NCI-H82 treated with DMSO at 0.1 percent for 48 hours (cell line): ENCODE data around the gene FOXI3.

ENCODE experiments used
- DNase-seq: peaks from one replicate; lab custom pipeline; 2025; ENCODE audit not compliant: unreplicated experiment; lab: John Stamatoyannopoulos, UW

The FOXI3 gene

DNA sequence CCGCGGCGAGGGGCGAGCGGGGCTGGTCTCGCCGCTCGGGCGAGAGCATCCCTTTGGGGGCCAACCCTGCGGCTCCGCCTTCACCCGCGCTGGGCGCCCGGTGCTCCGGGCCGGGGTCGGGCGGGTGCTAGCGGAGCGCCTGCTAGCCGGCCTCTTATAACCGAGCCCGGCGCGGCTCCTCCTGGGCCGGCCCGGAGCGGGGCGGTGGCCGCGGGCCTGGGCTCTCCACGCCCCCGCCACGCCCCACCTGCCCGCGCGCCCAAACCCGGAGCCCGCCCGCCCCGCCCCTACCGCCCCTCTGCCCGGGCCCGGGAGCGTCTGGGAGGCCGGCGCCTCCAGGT lies at the start of gene FOXI3:
TSS of gene FOXI3 (minus strand) at position 129 of the 341 bp plus-strand sequence. CDS start 158 bp downstream, outside the sequence.
- DNase-seq, result no peak

DNA sequence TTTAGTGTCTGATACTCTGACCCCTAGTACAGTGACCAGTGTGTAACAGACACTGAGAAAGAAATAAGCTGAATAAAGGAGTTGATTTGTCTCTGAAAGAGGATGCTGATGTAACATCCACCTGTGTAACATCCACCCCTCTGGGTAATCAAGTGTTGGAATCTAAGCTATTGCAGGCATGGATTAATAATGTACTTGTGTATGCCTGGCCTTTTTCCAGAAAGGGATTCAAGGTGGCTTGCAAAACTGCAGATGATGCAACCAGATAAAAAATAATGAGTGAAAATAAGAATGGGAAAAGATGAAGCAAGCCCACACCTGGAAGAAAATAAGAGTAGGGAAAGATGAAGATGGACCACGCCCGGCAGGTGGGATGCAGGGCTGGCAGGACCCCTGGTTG lies 48.2 kb upstream of the FOXI3 start:
- DNase-seq, result no peak

- DNase-seq, result no peak
These were observed 46.7 kb upstream of the FOXI3 start for GRCh38 chr2:88499204-88499603.

- no peak for DNase-seq
These were observed 41.0 kb upstream of the FOXI3 start for GRCh38 chr2:88493481-88493880.

DNA sequence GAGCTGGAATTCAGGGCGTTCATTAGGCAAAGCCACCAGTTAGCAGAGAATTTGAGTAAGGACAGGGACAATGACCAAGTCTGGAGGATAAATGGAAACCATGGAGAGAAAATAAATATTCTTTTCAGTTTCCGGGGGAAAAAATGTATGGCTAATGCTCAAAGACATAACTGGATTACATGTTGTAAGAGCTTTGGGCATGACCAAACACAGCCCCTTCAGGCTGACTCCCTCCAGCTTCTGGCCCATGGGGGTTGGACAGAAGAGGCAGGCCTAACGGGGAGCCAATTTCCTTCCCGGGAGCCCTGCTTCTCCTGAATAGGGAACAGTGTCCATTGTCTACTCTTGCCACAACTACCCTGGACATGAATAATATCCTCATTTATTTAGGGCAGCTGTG lies 39.5 kb upstream of the FOXI3 start:
- DNase-seq, result no peak

- no peak for DNase-seq
These were observed 36.7 kb upstream of the FOXI3 start for GRCh38 chr2:88489181-88489580.

DNA sequence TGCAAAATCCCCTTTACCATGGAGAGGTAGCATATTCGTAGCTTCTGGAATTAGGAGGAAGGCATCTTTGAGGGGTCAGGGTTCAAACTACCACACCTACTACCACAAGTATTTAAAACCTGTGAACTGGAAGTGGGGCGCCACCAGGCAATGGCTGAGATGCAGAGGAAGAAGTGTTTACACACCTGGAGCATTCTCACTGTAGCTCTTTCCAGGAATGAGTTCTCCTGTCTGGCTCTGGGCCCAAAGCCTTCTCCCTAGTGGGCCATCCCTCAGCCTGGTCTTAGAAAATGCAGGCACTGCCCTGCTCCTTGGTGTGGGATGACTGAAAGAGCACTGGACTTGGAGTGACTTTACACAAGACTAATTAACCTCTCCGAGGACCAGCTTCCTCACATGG lies 30.7 kb upstream of the FOXI3 start:
- no peak for DNase-seq

DNA sequence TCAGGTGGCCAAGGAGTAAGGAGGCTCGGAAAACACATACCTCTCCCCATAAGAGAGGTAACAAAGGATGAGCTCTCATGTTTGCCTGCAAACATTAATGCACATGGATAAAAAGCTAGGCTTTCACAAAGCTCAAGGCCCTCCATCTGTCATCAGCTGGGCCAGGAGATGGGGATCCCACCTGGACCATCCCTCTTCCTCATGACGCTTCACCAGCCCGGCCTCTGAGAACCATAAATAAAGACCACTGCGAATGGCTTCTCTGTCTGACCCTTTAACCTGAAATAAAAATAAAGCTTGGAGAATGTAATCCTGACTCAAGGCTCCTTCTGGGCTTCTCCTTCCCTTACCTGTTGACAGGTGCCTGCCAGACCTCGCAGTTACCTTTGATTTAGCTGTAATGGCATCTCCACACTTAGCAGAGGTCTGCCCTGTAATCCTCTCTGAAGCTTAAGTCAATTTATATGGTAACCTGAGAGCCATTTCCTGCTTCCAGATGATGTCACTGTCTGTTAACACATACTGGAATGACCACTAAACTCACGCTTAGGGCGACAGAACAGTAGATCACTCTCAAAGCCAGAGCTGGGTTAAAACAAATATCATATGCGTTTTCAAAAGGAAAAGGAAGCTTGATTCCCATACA lies 29.3 kb upstream of the FOXI3 start:
- DNase-seq, result peak; percentile 62

GRCh38 chr2:88472811-88473210 lies 20.3 kb upstream of the FOXI3 start:
- DNase-seq, result no peak

DNA sequence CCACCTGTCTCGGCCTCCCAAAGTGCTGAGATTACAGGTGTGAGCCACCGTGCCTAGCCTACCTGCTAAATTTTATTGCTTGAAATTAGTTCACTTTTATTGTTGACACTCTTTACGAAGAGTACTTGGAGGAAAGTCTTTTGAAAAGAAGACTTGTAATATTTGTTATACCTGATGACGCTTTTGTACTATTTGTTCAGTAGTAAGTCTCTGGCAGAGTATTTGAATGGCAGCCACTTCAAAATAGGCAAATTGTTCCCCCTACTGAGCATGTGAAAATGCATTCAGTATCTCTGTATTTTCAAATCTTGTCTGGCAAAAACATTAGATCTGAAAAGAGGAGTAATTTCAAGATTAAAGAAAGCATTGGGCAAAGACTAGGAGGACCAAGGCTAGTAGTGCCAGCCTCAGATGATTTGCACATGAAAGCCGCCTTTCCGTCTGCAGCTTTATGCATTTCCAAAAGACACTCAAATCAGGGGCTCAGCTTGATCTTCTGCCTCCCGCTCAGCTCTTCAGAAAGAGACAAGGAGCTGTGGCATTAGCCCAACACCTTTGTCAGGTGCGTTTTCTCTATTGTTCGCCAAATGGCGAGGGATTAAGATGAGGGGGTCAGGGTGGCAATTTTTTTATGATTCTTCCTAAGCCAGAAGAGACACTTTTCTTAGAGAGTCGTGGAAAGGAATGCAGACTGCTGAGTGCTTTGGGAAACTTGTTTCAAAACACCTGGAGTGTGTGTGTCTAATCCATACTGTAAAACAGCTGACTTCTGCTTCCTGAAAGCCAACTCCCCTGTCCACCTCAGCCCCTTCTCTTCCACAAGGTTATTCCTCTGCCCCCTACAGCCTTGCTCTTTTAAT lies 18.8 kb upstream of the FOXI3 start:
- DNase-seq, result no peak

DNA sequence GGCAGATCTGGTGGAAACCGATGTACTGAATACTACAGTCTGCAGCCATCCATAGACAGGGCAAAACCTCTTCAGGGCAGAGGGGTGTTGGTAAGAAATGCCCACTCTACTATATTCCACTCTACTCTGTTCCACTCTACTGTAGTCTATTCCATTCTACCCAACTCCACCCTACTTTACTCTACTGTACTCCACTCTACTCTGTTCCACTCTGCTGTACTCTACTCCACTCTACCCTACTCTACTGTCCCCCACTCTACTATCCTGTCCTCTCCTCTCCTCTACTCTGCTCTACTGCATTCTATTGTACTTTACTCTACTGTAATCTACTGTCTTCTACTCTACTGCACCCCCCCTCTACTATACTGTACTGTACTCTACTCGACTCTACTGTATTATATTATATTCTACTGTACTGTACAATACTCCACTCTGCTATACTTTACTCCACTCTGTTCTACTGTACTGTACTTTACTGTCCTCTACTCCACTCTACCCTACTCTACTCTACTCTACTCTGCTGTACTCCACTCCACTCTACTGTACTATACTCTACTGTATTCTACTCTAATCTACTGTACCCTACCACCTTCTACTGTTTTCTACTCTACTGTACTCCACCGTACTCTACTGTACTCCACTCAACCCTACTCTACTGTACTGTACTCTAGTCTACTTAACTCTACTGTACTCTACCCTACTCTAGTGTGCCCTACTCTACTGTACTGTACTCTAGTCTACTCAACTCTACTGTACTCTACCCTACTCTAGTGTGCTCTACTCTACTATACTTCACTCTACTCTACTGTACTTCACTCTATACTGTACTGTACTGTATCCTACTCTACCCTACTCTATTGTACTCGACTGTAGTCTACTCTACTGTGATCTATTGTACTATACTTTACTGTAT lies 17.0 kb upstream of the FOXI3 start:
- no peak for DNase-seq

GRCh38 chr2:88464153-88464552 lies 11.7 kb upstream of the FOXI3 start:
- DNase-seq, result no peak

- no peak for DNase-seq
These were observed 6.1 kb upstream of the FOXI3 start for GRCh38 chr2:88458633-88459032.

GRCh38 chr2:88452980-88453582 lies 588 bp upstream of the FOXI3 start:
- DNase-seq, result no peak

DNA sequence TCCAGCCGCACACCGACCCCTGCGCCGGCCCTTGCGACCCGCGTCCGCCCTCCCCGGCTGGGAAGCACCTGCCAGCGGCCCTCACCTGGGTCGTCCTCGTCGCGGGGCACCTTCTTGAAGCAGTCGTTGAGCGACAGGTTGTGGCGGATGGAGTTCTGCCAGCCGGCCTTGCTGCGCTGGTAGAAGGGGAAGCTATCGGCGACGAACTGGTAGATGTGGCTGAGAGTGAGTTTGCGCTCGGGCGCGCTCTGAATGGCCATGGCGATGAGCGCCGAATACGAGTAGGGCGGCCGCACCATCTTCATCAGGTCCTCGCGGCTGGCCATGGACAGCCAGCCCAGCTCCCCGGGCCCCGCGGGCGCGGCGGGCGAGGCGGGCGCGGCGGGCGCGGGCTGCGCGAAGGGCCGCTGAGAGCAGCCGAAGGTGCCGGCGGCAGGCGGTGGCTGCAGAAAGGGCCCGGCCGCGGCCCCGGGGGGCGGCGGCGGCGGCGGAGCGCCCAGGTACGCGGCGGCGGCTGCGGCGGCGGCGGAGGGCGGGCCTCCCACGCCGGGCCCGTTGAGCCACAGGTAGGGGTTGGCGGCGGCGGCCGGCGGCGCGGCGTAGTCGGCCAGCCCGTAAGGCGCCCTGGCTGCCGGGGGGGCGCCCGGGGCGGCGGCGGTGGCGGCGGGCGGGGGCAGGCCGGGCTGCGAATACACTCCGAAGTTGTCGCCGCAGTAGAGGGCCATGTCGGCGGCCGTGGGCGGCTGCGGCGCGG lies 505 bp downstream of the FOXI3 start:
- no peak for DNase-seq

- DNase-seq, result no peak
These were observed 1.3 kb downstream of the FOXI3 start for GRCh38 chr2:88450925-88451810.

DNA sequence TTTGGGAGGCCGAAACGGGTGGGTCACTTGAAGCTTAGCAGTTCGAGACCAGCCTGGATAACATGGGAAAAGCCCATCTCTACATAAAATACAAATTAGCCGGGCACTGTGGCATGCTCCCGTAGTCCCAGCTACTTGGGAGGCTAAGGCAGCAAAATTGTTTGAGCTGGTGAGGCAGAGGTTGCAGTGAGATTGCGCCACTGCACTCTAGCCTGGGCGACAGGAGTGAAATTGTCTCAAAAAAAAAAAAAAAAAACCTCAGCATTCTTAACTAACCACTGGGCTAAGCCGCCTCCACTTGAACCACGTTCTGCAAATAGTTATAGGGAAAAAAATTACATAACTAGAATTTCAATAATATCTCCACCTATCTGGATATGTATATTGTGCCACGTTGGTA lies 2.3 kb downstream of the FOXI3 start:
- no peak for DNase-seq

GRCh38 chr2:88448248-88448647 lies 4.2 kb downstream of the FOXI3 start:
- DNase-seq, result no peak

- no peak for DNase-seq
These were observed 9.0 kb downstream of the FOXI3 start for GRCh38 chr2:88443353-88443938.
